Uterus (tissue), 2 donors: Measurements from ENCODE around the gene HHAT.

Experiments used
- POLR2A ChIP-seq, 2 donors: fragments of 450-650 bp; IDR thresholded peaks; one replicate each; pipeline ENCODE4 v1.6.1; 2016; ENCODE audit warnings: antibody characterized with exemption in 2 of 2, mild to moderate bottlenecking in 1 of 2, moderate library complexity in 1 of 2
- TF ChIP-seq, protein P1 (sequence below), 4 experiments: fragments of 200-600 bp in 2 of 4; fragments of 450-650 bp in 2 of 4; sonication (generic) in 2 of 4; IDR thresholded peaks; one replicate each; pipeline ENCODE4 v1.5.1; 2016 to 2019; ENCODE audit warnings: antibody characterized with exemption in 4 of 4, mild to moderate bottlenecking in 2 of 4, moderate library complexity in 1 of 4

DNA sequence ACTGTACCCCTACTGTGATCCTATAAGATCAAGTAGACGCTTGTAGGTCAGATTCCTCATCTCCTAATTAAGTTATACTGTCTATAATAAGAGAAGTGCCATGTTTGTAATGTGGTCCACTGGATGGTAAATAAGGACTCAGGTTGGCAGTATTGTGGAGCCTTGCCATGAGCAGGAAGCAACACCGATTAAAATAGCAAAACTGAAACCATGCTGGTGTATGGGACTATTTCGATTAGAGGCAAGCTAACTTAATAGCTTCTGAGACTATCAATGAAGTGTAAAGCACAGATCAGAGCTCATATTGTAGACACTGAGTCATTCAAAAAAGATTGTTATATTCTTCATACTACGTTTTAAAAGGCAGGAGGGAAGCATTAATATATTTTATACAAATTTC, 348.8 kb downstream of the HHAT start:
- TF ChIP-seq, protein P1, sequence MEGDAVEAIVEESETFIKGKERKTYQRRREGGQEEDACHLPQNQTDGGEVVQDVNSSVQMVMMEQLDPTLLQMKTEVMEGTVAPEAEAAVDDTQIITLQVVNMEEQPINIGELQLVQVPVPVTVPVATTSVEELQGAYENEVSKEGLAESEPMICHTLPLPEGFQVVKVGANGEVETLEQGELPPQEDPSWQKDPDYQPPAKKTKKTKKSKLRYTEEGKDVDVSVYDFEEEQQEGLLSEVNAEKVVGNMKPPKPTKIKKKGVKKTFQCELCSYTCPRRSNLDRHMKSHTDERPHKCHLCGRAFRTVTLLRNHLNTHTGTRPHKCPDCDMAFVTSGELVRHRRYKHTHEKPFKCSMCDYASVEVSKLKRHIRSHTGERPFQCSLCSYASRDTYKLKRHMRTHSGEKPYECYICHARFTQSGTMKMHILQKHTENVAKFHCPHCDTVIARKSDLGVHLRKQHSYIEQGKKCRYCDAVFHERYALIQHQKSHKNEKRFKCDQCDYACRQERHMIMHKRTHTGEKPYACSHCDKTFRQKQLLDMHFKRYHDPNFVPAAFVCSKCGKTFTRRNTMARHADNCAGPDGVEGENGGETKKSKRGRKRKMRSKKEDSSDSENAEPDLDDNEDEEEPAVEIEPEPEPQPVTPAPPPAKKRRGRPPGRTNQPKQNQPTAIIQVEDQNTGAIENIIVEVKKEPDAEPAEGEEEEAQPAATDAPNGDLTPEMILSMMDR (IDR thresholded peaks at IDR 0.05): no peak
- no peak for TF ChIP-seq POLR2A (IDR thresholded peaks at IDR 0.05)
